GM12873 (cell line): ENCODE data around the gene PSMC6.

Source experiments
- TF ChIP-seq, protein P1 (sequence below): IDR thresholded peaks from 2 replicates; pipeline ENCODE4 v1.5.1; 2012; ENCODE audit warnings: low read depth, mild to moderate bottlenecking, moderate library complexity, low read length, control low read depth; ENCODE audit not compliant: insufficient read depth; ENCODE audit errors: missing control alignments

PSMC6 gene

DNA sequence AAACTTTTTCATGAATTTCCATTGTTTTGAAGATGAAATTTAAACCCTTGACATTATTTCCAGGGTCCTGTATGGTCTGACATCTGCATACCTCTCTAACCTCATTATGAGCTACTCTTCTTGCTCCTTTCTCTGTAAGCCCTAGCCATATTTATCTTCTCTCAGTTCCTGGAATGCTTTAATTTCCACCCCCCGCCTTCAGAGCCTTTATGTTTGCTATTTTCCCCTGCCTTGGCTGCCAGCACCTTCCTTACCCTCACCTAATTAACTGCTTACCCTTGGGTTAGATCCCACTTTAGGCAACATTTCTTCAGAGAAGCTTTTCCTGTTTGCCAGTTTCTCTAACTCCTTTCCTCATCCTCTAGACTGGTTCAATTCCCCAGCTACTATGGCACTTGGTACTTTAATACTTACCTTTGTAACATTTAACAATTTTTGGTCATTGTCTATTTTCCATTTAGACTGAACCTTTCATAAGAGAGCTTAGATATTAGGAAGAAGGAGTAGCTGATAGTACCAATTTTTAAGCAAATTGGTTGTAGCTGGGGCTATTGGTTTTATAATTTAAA, 29.0 kb downstream of the PSMC6 start:
- TF ChIP-seq, protein P1, sequence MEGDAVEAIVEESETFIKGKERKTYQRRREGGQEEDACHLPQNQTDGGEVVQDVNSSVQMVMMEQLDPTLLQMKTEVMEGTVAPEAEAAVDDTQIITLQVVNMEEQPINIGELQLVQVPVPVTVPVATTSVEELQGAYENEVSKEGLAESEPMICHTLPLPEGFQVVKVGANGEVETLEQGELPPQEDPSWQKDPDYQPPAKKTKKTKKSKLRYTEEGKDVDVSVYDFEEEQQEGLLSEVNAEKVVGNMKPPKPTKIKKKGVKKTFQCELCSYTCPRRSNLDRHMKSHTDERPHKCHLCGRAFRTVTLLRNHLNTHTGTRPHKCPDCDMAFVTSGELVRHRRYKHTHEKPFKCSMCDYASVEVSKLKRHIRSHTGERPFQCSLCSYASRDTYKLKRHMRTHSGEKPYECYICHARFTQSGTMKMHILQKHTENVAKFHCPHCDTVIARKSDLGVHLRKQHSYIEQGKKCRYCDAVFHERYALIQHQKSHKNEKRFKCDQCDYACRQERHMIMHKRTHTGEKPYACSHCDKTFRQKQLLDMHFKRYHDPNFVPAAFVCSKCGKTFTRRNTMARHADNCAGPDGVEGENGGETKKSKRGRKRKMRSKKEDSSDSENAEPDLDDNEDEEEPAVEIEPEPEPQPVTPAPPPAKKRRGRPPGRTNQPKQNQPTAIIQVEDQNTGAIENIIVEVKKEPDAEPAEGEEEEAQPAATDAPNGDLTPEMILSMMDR, result no peak

DNA sequence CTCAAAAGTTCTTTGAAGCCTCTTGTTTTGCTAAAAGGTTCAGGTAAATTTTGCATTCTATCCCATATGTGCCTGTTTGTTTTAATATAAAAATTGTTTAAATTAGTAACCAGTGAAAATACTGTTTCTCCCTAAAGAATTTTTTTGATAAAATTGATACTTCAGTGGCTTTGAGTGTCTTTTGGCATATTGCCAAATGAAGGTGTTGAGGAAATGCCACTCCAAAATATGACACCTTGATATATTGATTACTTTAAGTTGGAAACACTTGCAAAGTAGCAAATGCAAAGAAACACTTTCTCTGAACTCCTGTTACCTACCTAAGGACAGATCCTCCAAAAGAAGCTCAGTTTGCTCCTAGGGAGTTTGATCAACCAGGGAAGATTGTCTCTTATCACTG, 31.4 kb downstream of the PSMC6 start:
- TF ChIP-seq, protein P1, result no peak

DNA sequence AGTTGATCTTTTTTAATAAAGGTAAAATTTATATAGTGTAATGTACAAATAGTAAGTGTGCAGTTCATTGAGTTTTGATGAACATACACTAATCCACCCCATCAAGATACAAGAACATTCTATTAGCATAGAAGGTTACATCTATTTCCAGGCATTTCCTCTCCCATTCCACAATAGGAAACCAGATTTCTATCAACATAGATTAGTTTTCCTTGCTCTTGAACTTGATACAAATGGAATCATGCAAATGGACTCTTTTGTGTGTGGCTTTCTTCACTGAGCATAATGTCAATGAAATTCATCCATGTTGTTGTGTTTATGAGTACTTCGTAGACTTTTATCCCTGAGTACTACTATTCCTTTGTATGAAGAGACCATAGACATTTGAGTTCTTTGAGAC, 33.8 kb downstream of the PSMC6 start:
- TF ChIP-seq, protein P1, result no peak

DNA sequence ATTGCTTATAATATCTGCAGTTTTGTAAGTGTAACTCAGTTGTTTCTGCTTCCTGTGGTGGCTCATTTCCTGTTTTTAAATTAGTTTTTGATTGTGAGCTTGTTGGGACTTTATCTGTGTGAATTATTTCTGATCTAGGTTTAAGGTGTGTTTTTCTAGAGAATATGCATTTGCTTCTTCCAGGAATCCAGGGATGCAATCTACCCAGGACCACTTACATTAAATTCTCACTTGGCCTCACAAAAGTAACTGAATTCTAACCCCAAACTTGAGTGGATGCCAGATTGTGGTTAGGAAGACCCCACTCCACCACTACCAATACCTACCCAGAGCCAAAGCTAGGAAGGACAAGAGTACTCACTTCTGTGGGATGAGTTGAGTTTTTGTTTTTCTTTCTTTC, 34.9 kb downstream of the PSMC6 start:
- TF ChIP-seq, protein P1, result no peak

DNA sequence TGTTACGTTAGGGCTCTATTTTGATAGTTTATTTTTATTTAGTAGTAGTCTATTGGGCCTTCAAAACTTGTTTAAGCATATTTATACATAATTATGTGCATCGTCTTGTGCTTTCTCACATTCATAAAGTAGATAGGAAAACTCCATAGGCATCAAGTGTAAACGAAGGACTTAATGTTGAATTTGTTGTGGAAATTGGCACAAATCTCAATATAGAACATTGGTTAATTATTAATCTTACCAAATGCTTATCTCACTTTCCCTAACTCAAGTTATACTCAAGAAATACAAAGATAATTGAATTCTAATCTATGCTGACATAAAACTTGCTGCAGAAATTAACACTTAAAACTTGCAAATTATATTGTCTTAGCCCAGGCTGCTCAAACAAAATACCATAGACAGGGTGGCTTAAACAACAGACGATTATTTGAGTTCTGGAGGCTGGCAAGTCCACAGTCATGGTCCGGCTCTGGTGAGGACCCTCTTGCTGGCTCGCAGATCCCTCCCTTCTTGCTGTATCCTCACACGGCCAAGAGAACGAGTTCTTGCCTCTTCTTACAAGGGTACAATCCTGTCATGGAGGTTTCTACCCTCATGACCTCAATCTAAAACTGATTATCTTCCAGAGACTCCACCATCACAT, 41.8 kb downstream of the PSMC6 start:
- TF ChIP-seq, protein P1, result no peak

DNA sequence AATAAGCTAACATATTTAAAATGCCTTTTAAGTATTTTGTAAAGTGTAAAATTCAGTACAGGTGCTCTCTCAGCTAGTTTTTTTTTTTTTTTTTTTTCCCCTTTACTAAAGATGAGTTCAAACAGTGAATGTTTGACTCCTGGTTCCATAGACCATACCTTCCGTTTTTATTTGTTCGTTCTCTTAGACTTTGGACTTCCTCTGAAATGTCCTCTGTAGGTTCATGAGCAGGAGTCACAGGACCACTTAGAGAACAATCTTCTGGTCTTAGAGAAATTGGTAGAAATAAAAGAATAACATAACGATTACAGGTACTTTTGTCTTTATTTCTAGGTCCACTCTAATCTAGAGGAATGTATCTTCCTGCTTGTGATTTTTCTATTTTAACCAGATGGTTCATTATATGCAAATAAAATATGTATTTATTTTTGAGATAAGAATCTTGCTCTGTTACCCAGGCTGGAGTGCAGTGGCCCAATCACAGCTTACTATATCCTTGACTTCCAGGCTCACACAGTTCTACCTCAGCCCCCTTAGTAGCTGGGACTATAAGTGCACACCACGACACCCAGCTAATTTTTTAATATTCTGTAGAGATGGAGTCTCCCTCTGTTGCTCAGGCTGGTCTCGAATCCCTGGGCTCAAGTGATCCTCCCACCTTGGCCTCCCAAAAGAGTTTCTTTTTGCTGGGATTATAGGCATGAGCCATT, 48.8 kb downstream of the PSMC6 start:
- TF ChIP-seq, protein P1, result no peak

DNA sequence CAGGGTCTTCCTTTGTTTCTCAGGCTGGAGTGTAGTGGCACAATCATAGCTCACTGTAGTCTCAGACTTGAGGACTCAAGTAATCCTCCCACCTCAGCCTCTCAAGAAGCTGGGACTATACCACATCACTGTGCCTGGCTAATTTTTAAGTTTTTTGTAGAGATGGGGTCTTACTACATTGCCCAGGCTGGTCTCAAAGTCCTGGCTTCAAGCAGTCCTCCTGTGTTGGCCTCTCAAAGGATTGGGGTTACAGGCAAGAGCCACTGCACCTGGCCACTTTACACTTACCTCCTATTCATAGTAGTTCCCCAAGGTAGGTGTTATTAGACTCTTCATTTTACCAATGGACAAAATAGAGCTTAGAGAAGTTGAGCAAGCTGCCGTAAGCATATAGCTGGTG, 52.1 kb downstream of the PSMC6 start:
- TF ChIP-seq, protein P1, result no peak
